HepG2 (cell line): ENCODE data around the gene OSBP. TPM values are rescaled to one million over a fixed set of nuclear protein-coding genes. Genes with fewer than 3 reads are reported as not detected.

Source experiments
- AGO2 ChIP-seq: fragments of 200-400 bp; formaldehyde crosslinking; optimal IDR thresholded peaks from 2 replicates; pipeline ENCODE3; 2017; ENCODE audit warnings: mild to moderate bottlenecking, low read depth, low read length, moderate library complexity
- FOXK1 ChIP-seq: sonication (generic); formaldehyde crosslinking; IDR thresholded peaks from 2 replicates; pipeline ENCODE4 v1.4.0; 2020; ENCODE audit warnings: low read depth, missing genetic modification reagents, borderline replicate concordance
- KLF12 ChIP-seq: sonication (generic); formaldehyde crosslinking; IDR thresholded peaks from 2 replicates; pipeline ENCODE4 v1.4.0; 2020; ENCODE audit warnings: missing genetic modification reagents, borderline replicate concordance
- MXD4 ChIP-seq: IDR thresholded peaks from 2 replicates; pipeline ENCODE4 v1.6.1; 2016; ENCODE audit warnings: mild to moderate bottlenecking, missing biosample characterization, missing genetic modification reagents
- PAX8 ChIP-seq: sonication (generic); formaldehyde crosslinking; IDR thresholded peaks from 2 replicates; pipeline ENCODE4 v1.8.0; 2022; ENCODE audit warnings: mild to moderate bottlenecking, missing genetic modification reagents, borderline replicate concordance
- PHB2 ChIP-seq: fragments of 450-650 bp; IDR thresholded peaks from 2 replicates; pipeline ENCODE4 v1.6.1; 2018; ENCODE audit not compliant: partially characterized antibody
- ZNF256 ChIP-seq: sonication (generic); formaldehyde crosslinking; conservative IDR thresholded peaks from 2 replicates; pipeline ENCODE4 v1.4.0; 2020; ENCODE audit warnings: missing genetic modification reagents
- ZNF432 ChIP-seq: sonication (generic); formaldehyde crosslinking; IDR thresholded peaks from 2 replicates; pipeline ENCODE4 v1.5.0; 2020; ENCODE audit warnings: missing genetic modification reagents, mild to moderate bottlenecking, borderline replicate concordance
- ZNF790 ChIP-seq: sonication (generic); formaldehyde crosslinking; IDR thresholded peaks from 2 replicates; pipeline ENCODE4 v1.8.0; 2022; ENCODE audit warnings: missing genetic modification reagents, mild to moderate bottlenecking, borderline replicate concordance
- polyA plus RNA-seq, 8 experiments: library from polyadenylated mRNA; depleted of rRNA in 3 of 8; stranded (reverse) in 7 of 8; unstranded in 1 of 8; fragments of >200 nt; fragmentation: Illumina TruSeq in 4 of 8; extraction: Trizol in 4 of 8; gene quantifications; 2 replicates each; pipeline versions ENCODE4 v1.2.1 to v1.2.3, GENCODE V29; 2011 to 2016; ENCODE audit warnings: low read depth in 4 of 8, missing spikeins in 1 of 8, mixed read lengths in 1 of 8; ENCODE audit not compliant: insufficient read depth in 1 of 8
- total RNA-seq, 5 experiments: library from RNA; depleted of rRNA; stranded (reverse); fragments of >200 nt; fragmentation: Illumina TruSeq; extraction: Trizol; gene quantifications; 2 replicates each; pipeline ENCODE4 v1.2.3, GENCODE V29; 2016; ENCODE audit warnings: low read depth in 1 of 5
- TF ChIP-seq, protein P1 (sequence below): sonication (generic); formaldehyde crosslinking; IDR thresholded peaks from 2 replicates; pipeline ENCODE4 v1.4.0; 2020; ENCODE audit warnings: missing genetic modification reagents
- TF ChIP-seq, protein P2 (sequence below): IDR thresholded peaks from 2 replicates; pipeline ENCODE4 v1.6.1; 2018; ENCODE audit warnings: missing genetic modification reagents, mild to moderate bottlenecking, missing compliant biosample characterization
- TF ChIP-seq, protein P3 (sequence below): sonication (generic); formaldehyde crosslinking; conservative IDR thresholded peaks from 2 replicates; pipeline ENCODE4 v1.4.0; 2020; ENCODE audit warnings: mild to moderate bottlenecking, missing genetic modification reagents, moderate library complexity
- TF ChIP-seq, protein P4 (sequence below): sonication (generic); formaldehyde crosslinking; IDR thresholded peaks from 2 replicates; pipeline ENCODE4 v1.4.0; 2020; ENCODE audit warnings: mild to moderate bottlenecking, missing genetic modification reagents

The OSBP gene
- total and polyA plus RNA-seq, 2 of the 13 experiments (the other 11 are each of a cell fraction or from before 2014, with no cell fraction given): 12.1 to 13.5 TPM

DNA sequence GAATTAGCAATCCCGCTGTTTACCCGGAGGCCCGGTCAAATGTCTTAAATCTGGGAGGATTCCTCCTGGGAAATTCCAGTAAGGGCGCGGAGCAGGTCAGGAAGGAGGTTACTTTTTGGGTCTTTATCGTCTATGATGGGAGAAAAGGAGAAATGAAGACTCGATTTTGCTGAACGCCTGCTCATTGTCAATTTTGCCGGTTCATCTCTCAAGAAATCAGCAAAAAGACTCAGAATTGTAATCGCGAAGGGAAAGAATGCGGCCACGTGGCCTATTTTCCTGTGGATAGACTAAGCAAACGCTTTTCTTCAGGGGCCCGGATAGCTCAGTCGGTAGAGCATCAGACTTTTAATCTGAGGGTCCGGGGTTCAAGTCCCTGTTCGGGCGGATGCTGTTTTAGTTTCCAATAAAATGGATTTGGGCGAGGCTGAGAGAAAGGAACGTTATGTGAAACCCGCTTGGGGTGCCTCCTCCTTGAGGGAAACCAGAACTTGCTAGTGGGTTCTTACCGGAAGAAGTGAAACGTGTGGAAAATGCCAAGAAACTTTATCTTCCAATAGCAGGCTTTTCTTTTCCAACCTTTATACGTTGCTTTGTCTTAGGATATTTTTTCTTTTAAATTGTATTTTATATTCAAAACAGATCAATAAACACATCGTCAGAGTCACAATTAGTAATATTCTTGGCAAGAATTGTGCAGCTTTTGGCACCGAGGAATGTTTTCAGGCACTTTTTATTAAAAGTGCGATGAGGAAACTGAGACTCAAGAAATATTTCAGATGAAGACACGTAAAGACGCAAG is 59.3 kb downstream of the OSBP start (continued):
- TF ChIP-seq, protein P1, sequence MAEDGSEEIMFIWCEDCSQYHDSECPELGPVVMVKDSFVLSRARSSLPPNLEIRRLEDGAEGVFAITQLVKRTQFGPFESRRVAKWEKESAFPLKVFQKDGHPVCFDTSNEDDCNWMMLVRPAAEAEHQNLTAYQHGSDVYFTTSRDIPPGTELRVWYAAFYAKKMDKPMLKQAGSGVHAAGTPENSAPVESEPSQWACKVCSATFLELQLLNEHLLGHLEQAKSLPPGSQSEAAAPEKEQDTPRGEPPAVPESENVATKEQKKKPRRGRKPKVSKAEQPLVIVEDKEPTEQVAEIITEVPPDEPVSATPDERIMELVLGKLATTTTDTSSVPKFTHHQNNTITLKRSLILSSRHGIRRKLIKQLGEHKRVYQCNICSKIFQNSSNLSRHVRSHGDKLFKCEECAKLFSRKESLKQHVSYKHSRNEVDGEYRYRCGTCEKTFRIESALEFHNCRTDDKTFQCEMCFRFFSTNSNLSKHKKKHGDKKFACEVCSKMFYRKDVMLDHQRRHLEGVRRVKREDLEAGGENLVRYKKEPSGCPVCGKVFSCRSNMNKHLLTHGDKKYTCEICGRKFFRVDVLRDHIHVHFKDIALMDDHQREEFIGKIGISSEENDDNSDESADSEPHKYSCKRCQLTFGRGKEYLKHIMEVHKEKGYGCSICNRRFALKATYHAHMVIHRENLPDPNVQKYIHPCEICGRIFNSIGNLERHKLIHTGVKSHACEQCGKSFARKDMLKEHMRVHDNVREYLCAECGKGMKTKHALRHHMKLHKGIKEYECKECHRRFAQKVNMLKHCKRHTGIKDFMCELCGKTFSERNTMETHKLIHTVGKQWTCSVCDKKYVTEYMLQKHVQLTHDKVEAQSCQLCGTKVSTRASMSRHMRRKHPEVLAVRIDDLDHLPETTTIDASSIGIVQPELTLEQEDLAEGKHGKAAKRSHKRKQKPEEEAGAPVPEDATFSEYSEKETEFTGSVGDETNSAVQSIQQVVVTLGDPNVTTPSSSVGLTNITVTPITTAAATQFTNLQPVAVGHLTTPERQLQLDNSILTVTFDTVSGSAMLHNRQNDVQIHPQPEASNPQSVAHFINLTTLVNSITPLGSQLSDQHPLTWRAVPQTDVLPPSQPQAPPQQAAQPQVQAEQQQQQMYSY (CRISPR knock-in tag): no peak
- TF ChIP-seq, protein P2, sequence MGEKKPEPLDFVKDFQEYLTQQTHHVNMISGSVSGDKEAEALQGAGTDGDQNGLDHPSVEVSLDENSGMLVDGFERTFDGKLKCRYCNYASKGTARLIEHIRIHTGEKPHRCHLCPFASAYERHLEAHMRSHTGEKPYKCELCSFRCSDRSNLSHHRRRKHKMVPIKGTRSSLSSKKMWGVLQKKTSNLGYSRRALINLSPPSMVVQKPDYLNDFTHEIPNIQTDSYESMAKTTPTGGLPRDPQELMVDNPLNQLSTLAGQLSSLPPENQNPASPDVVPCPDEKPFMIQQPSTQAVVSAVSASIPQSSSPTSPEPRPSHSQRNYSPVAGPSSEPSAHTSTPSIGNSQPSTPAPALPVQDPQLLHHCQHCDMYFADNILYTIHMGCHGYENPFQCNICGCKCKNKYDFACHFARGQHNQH (CRISPR knock-in tag): peak; percentile 34; the same call in 1 of the 2 replicates
- TF ChIP-seq MXD4 (0 out of 2 replicates have a peak, but pooled peaks have one; percentile 35), KLF12 (peak; percentile 29; the same call in 1 of the 2 replicates), ZNF432 (CRISPR knock-in tag) (no peak), AGO2 (no peak), PAX8 (CRISPR knock-in tag) (no peak), ZNF790 (CRISPR knock-in tag) (no peak), ZNF256 (CRISPR knock-in tag) (0 out of 2 replicates have a peak, but pooled peaks have one; percentile 37), PHB2 (no peak), FOXK1 (CRISPR knock-in tag) (peak; percentile 40; the same call in 1 of the 2 replicates)
- TF ChIP-seq, protein P3, sequence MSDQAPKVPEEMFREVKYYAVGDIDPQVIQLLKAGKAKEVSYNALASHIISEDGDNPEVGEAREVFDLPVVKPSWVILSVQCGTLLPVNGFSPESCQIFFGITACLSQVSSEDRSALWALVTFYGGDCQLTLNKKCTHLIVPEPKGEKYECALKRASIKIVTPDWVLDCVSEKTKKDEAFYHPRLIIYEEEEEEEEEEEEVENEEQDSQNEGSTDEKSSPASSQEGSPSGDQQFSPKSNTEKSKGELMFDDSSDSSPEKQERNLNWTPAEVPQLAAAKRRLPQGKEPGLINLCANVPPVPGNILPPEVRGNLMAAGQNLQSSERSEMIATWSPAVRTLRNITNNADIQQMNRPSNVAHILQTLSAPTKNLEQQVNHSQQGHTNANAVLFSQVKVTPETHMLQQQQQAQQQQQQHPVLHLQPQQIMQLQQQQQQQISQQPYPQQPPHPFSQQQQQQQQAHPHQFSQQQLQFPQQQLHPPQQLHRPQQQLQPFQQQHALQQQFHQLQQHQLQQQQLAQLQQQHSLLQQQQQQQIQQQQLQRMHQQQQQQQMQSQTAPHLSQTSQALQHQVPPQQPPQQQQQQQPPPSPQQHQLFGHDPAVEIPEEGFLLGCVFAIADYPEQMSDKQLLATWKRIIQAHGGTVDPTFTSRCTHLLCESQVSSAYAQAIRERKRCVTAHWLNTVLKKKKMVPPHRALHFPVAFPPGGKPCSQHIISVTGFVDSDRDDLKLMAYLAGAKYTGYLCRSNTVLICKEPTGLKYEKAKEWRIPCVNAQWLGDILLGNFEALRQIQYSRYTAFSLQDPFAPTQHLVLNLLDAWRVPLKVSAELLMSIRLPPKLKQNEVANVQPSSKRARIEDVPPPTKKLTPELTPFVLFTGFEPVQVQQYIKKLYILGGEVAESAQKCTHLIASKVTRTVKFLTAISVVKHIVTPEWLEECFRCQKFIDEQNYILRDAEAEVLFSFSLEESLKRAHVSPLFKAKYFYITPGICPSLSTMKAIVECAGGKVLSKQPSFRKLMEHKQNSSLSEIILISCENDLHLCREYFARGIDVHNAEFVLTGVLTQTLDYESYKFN (CRISPR knock-in tag): peak; percentile 29; the same call in 1 of the 2 replicates
- TF ChIP-seq, protein P4, sequence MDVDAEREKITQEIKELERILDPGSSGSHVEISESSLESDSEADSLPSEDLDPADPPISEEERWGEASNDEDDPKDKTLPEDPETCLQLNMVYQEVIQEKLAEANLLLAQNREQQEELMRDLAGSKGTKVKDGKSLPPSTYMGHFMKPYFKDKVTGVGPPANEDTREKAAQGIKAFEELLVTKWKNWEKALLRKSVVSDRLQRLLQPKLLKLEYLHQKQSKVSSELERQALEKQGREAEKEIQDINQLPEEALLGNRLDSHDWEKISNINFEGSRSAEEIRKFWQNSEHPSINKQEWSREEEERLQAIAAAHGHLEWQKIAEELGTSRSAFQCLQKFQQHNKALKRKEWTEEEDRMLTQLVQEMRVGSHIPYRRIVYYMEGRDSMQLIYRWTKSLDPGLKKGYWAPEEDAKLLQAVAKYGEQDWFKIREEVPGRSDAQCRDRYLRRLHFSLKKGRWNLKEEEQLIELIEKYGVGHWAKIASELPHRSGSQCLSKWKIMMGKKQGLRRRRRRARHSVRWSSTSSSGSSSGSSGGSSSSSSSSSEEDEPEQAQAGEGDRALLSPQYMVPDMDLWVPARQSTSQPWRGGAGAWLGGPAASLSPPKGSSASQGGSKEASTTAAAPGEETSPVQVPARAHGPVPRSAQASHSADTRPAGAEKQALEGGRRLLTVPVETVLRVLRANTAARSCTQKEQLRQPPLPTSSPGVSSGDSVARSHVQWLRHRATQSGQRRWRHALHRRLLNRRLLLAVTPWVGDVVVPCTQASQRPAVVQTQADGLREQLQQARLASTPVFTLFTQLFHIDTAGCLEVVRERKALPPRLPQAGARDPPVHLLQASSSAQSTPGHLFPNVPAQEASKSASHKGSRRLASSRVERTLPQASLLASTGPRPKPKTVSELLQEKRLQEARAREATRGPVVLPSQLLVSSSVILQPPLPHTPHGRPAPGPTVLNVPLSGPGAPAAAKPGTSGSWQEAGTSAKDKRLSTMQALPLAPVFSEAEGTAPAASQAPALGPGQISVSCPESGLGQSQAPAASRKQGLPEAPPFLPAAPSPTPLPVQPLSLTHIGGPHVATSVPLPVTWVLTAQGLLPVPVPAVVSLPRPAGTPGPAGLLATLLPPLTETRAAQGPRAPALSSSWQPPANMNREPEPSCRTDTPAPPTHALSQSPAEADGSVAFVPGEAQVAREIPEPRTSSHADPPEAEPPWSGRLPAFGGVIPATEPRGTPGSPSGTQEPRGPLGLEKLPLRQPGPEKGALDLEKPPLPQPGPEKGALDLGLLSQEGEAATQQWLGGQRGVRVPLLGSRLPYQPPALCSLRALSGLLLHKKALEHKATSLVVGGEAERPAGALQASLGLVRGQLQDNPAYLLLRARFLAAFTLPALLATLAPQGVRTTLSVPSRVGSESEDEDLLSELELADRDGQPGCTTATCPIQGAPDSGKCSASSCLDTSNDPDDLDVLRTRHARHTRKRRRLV: 0 out of 2 replicates have a peak, but pooled peaks have one; percentile 11
